HG02870 (cell line): ENCODE results near the gene HS3ST4.
"Not testable (repeated sequence)": the region's sequence is repeated elsewhere in the genome, so short reads cannot be mapped to it uniquely, and the experiment has no call there.

ENCODE experiments used
- ATAC-seq: cut with Tn5 transposase; IDR thresholded peaks from one replicate; pipeline ENCODE4 v1.9.1; 2021; ENCODE audit warnings: mild to moderate bottlenecking, moderate library complexity; ENCODE audit not compliant: unreplicated experiment

Gene HS3ST4

GRCh38 chr16:26071101-26071866 lies 379.5 kb downstream of the HS3ST4 start:
- no peak for ATAC-seq

DNA sequence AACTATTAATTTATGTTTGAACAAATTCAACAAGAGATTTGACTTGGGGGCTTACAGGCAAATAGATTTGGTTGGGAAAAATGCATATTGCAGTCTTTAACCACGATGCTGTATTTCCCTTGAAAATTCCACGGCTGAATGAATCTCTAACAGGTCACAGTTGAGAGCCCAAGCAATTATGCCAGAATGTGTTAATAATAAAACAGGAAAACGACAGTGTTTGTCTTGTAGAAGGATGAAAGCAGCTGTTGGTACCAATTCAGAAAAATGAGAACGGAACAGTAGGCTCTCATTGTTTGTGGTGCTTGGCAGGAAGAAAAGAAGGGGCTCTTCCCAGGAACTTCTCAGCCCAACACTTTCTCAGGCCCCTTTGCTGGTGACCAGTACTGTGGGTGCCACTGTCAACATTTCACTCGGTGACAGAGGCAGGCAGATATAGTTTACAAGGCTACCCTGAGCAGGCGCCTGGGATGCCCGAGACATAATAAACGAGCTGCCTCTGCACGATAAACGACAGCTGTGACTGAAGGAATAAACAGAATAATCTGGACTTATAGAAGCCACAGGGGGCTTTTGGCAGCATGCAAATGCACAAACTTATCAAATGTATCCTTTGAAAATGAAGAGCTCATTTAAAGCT lies 387.1 kb downstream of the HS3ST4 start:
- no peak for ATAC-seq

- ATAC-seq: no peak
These were observed 395.3 kb downstream of the HS3ST4 start for GRCh38 chr16:26087091-26087490.

DNA sequence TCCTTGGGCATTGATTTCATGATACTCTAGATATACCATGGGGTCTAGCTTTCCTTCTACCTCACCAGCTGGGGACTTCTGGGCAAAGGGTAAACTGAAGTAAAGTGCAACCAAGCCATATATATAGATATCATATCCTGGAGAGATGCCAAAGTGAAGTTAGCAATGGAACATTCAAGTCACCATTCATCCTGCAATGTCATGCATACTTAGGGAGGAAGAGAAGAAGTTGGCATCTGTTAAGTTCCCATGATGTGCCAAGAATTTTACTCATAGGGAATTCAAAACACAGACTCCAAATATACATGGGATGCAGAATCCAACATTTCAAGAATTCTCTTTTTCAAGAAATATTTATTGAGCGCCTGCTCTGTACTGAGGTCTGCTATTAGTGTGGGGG lies 399.8 kb downstream of the HS3ST4 start:
- ATAC-seq: no peak

DNA sequence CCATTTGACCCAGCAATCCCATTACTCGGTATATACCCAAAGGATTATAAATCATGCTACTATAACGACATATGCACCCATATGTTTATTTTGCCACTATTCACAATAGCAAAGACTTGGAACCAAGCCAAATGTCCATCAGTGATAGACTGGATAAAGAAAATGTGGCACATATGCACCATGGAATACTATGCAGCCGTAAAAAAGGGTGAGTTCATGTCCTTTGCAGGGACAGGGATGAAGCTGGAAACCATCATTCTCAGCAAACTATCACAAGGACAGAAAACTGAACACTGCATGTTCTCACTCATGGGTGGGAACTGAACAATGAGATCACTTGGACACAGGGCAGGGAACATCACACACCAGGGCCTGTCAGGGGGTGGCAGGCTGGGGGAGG lies 406.4 kb downstream of the HS3ST4 start:
- not testable (repeated sequence) for ATAC-seq

- no peak for ATAC-seq
These were observed 410.6 kb downstream of the HS3ST4 start for GRCh38 chr16:26102369-26102768.

- no peak for ATAC-seq
These were observed 417.2 kb downstream of the HS3ST4 start for GRCh38 chr16:26108836-26109505.

DNA sequence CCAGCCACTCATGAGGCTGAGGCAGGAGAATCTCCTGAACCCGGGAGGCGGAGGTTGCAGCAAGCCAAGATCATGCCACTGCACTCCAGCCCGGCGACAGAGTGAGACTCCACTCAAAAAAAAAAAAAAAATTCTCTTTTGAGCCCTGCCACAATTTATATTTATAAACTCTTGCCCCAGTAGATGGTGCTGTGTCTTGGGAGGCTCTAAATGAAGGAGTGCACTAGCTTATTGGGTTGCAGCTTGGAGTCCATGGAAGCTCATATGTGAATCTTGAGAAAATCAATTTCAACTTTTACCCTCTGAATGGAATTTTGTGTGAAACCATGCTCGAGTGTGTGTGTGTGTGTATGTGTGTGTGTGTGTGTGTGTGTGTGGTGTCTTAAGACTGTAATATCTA lies 420.1 kb downstream of the HS3ST4 start:
- no peak for ATAC-seq

- no peak for ATAC-seq
These were observed 426.8 kb downstream of the HS3ST4 start for GRCh38 chr16:26118575-26118974.

DNA sequence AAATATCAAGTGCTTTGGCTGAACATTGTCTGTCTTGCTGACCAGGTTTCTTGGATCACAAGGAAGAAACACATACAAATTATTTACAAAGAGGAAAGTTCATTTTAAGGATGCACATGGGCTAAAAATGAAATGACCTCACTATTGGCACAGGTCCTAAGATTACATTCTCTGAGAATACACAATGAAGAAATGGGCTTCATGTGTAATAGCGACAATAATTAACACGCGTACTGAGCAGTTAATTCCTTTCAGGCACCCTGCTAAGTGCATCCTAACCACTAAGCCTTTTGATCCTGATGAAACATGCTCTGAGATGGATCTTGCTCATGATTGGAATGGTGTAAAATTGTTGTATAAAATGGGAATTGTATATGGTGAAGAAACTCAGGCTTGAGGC lies 429.0 kb downstream of the HS3ST4 start:
- no peak for ATAC-seq

- ATAC-seq: no peak
These were observed 436.5 kb downstream of the HS3ST4 start for GRCh38 chr16:26128296-26128695.

- ATAC-seq: no peak
These were observed 438.2 kb downstream of the HS3ST4 start for GRCh38 chr16:26129997-26130396.

DNA sequence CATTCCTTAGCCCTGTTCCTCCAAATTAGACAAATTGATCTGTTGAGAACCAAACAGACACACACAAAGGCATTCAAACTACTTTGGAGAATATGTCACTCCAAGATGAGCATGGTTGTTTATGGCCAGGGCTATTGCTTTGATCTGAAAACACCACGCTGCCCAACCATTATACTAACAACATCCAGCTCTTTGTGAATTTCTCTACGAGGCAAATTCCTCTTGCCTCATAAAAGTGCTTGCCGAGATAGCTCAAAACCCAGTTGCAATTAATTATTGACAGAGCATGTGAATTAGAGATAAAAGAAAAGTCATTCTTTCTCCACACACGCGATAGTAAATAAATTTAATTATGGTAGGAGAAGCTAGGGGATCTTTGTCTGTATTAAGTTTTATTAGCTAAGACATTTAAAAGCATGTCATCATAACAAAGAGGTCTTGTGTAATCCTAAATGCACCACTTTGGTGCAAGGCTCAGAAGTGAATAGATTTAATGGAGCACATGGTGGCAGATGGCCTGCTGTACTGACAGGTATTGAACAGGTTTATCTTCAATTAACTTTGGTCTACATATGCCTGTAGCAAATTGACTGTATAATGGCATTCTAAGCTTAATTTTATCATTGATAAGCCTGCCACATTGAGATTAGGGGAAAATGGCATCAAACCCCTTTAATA lies 441.8 kb downstream of the HS3ST4 start:
- ATAC-seq: no peak

GRCh38 chr16:26134588-26134987 lies 442.8 kb downstream of the HS3ST4 start:
- no peak for ATAC-seq

GRCh38 chr16:26137956-26138355 lies 446.2 kb downstream of the HS3ST4 start:
- ATAC-seq: no peak

DNA sequence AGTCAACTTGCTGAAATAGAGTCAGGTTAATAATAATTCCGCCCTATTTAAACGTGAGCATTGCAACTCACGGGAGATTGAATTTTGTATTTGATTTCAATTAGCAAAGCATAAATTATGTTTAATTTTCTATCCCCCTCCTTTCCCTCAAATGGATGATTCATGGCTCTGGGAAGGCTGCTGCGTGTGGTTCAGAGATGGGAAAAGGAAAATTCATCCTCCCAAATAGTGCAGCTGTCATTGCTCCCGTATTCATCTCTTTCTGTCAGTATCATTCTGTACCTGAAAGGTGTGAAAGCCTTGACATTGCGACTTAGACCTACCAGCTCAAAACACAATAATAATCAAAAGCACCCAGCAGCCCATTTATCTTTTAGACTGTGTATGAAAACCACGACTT lies 447.3 kb downstream of the HS3ST4 start:
- no peak for ATAC-seq

DNA sequence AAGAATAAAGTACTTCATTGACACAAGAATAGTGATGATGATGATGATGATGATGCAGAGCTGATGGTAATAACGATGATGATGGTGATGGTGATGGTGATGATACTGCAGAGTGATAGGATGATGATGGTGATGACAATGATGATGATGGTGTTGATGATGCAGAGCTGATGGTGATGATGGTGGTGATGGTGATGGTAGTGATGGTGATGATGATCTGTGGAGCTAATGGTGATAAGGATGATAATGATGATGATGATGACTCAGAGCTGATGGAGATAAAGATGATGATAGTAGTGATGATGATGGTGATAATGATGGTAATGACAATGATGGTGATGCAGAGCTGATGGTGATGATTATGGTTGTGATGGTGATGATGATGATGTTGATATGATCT lies 448.1 kb downstream of the HS3ST4 start:
- no peak for ATAC-seq

- ATAC-seq: no peak
These were observed 457.8 kb downstream of the HS3ST4 start for GRCh38 chr16:26149364-26150190.

DNA sequence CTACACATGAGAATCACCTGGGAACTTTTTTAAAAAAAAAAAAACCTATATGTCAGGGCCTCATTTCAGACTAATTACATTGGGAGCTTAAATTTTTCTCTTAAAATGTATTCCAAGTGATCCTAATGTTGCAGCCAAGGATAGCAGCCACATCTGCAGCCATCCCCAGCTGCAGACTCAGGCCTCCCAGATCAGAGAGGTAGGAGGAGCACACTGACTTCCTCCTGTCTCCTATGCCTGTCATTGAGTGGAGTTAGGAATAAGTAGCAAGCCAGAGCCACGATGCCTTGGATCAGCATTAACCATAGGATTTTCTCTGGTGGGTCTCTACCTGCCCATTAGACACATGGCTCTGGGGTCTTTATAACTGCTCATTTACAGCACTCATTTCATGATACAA lies 463.5 kb downstream of the HS3ST4 start:
- no peak for ATAC-seq

GRCh38 chr16:26157319-26157718 lies 465.6 kb downstream of the HS3ST4 start:
- no peak for ATAC-seq
